ENCODE results near the gene ABCB8. TPM values are rescaled to one million over a fixed set of nuclear protein-coding genes. Genes with fewer than 3 reads are reported as not detected.

ABCB8 gene
- total and polyA plus RNA-seq, 2 experiments from 2014 or later, result 29.6 to 31.6 TPM

DNA sequence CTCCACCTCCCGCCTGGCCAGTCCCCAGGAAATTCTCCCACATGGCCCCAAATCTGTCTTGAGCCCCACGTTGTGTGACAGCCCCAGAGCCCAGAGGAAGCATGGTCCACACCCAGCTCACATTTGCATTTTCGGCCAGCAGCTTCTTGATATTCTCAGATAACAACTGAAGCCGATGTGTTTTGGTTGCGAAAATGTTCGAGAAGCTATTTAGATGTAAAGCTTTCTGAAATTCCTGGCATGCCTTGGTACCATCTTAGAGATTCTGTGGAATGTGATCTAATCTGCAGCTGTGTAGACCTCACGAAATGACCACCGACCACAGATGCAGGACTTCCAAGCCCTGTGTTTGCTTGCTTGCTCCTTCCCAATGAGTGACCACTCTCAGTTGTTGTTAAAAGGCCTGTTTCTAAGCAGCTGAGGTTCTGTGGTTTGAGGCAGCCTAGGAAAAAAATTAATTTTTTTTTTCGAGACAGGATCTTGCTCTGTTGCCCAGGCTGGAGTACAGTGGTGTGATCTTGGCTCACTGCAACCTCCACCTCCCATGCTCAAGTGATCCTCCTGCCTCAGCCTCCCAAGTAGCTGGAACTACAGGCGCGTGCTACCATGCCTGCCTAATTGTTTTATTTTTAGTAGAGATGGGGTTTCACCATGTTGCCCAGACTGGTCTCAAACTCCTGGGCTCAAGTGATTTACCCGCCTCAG, 40.0 kb downstream of the ABCB8 start:
- no peaks in the 10 kb centered on the region; the same call in 1 of the 2 replicates for H4K20me1 ChIP-seq (ENCODE audit: insufficient read depth)
- no peaks in the 10 kb centered on the region for H3K9me2 ChIP-seq (ENCODE audit: insufficient read depth)
- no peak overlapping the region for H3K4me3 ChIP-seq
- peaks cover 8% of the 10 kb centered on the region; the same call in 1 of the 2 replicates for H3K36me3 ChIP-seq (ENCODE audit: low read depth)
- no peaks in the 10 kb centered on the region for H3K27me3 ChIP-seq (replicated peaks; ENCODE audit: insufficient read depth)
- TF ChIP-seq EZH2phosphoT487 (IDR thresholded peaks at IDR 0.05; ENCODE audit: insufficient read depth, low read depth) (no peak), EZH2 (IDR thresholded peaks at IDR 0.05; ENCODE audit: insufficient read depth, poor library complexity, severe bottlenecking) (no peak)
- H3K9me3 ChIP-seq (ENCODE audit: low read depth), result no peaks in the 10 kb centered on the region
- no peak for DNase-seq
- no peak overlapping the region for H3K4me2 ChIP-seq (ENCODE audit: unreplicated experiment)
- 80 to 82% methylated on average over 12 of the region's 12 CpGs for WGBS, 2 experiments (ENCODE audit: low coverage in 1 of 2, low lambda C conversion rate in 2 of 2, missing lambda C conversion rate in 2 of 2)
- H3K27ac ChIP-seq, result no peak overlapping the region
- no peaks in the 10 kb centered on the region for H3F3A ChIP-seq (ENCODE audit: insufficient read depth)
- H2AFZ ChIP-seq, result no peak overlapping the region
- in situ Hi-C loops (cut with MboI), result no loop called here
- peaks cover 24% of the 10 kb centered on the region for H3K79me2 ChIP-seq (ENCODE audit: insufficient read depth)
- peaks cover 6% of the 10 kb centered on the region for H3K4me1 ChIP-seq (ENCODE audit: insufficient read depth)
- H3K9ac ChIP-seq, result no peak overlapping the region

DNA sequence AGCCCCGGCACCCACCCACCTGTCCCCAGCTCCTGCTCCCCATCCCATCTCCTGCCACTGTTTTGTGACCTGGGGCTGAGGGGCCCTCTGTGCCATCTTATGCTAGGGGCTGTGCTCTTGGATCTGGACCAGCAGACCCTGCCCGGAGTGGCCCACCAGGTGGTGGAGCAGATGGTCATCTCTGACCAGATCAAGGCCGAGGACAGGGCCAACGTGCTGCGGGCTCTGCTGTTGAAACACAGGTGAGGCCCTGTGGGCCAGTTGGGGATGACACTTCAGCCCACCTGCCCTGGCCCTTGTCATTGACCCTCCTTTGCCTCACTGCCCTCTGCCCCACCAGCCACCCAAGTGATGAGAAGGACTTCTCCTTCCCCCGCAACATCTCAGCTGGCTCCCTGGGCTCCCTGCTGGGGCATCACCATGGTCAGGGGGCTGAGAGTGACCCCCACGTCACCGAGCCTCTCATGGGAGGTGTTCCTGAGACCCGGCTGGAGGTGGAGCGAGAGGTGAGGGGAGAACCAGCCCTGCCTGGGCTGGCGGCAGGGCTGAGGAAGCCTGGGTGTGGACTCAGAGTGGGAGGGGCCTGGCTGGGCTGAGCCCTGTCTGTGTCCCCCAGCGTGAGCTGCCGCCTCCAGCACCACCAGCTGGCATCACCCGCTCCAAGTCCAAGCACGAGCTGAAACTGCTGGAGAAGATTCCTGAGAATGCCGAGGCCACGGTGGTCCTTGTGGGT, 41.8 kb downstream of the ABCB8 start:
- Histone ChIP-seq H3K4me2 (ENCODE audit: unreplicated experiment) (no peak overlapping the region), H3K9ac (no peak overlapping the region), H2AFZ (no peak overlapping the region), H3K79me2 (ENCODE audit: insufficient read depth) (peaks cover 8% of the 10 kb centered on the region), H4K20me1 (ENCODE audit: insufficient read depth) (no peaks in the 10 kb centered on the region), H3K4me1 (ENCODE audit: insufficient read depth) (no peaks in the 10 kb centered on the region), H3K9me3 (ENCODE audit: low read depth) (no peaks in the 10 kb centered on the region), H3K36me3 (ENCODE audit: low read depth) (peaks cover 8% of the 10 kb centered on the region; the same call in 1 of the 2 replicates), H3K4me3 (no peak overlapping the region), H3K27me3 (replicated peaks; ENCODE audit: insufficient read depth) (no peaks in the 10 kb centered on the region), H3K9me2 (ENCODE audit: insufficient read depth) (no peaks in the 10 kb centered on the region), H3F3A (ENCODE audit: insufficient read depth) (no peaks in the 10 kb centered on the region), H3K27ac (no peak overlapping the region)
- in situ Hi-C loops (cut with MboI), result no loop called here
- TF ChIP-seq EZH2 (IDR thresholded peaks at IDR 0.05; ENCODE audit: insufficient read depth, poor library complexity, severe bottlenecking) (no peak), EZH2phosphoT487 (IDR thresholded peaks at IDR 0.05; ENCODE audit: insufficient read depth, low read depth) (no peak)
- DNase-seq, result no peak
- WGBS, 2 experiments (ENCODE audit: low coverage in 1 of 2, low lambda C conversion rate in 2 of 2, missing lambda C conversion rate in 2 of 2), result 78 to 79% methylated on average over 15 to 17 of the region's 17 CpGs

DNA sequence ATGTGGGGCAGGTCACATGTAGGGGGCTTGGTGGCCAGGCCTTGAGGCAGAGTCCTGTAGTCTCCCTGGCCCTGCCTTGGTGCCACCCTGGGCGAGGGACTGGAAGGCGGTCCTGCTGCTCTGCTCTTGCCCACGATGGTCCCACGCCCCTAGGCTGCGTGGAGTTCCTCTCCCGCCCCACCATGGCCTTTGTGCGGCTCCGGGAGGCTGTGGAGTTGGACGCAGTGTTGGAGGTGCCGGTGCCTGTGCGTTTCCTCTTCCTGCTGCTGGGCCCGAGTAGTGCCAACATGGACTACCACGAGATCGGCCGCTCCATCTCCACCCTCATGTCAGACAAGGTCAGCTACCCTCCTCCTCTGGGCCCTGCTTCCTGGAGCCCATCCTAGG, 42.3 kb downstream of the ABCB8 start:
- H3F3A ChIP-seq (ENCODE audit: insufficient read depth), result no peaks in the 10 kb centered on the region
- H4K20me1 ChIP-seq (ENCODE audit: insufficient read depth), result no peaks in the 10 kb centered on the region
- in situ Hi-C loops (cut with MboI), result no loop called here
- H3K4me2 ChIP-seq (ENCODE audit: unreplicated experiment), result no peak overlapping the region
- H3K9ac ChIP-seq, result no peak overlapping the region
- H2AFZ ChIP-seq, result no peak overlapping the region
- 91 to 94% methylated on average over 10 to 15 of the region's 15 CpGs for WGBS, 2 experiments (ENCODE audit: low coverage in 1 of 2, low lambda C conversion rate in 2 of 2, missing lambda C conversion rate in 2 of 2)
- no peak overlapping the region for H3K4me3 ChIP-seq
- peaks cover 2% of the 10 kb centered on the region; the same call in 1 of the 2 replicates for H3K79me2 ChIP-seq (ENCODE audit: insufficient read depth)
- no peak overlapping the region for H3K27ac ChIP-seq
- H3K9me3 ChIP-seq (ENCODE audit: low read depth), result no peaks in the 10 kb centered on the region
- H3K9me2 ChIP-seq (ENCODE audit: insufficient read depth), result no peaks in the 10 kb centered on the region
- H3K27me3 ChIP-seq (replicated peaks; ENCODE audit: insufficient read depth), result no peaks in the 10 kb centered on the region
- no peaks in the 10 kb centered on the region for H3K4me1 ChIP-seq (ENCODE audit: insufficient read depth)
- no peak for DNase-seq
- peaks cover 8% of the 10 kb centered on the region; the same call in 1 of the 2 replicates for H3K36me3 ChIP-seq (ENCODE audit: low read depth)
- TF ChIP-seq EZH2phosphoT487 (IDR thresholded peaks at IDR 0.05; ENCODE audit: insufficient read depth, low read depth) (no peak), EZH2 (IDR thresholded peaks at IDR 0.05; ENCODE audit: insufficient read depth, poor library complexity, severe bottlenecking) (no peak)

DNA sequence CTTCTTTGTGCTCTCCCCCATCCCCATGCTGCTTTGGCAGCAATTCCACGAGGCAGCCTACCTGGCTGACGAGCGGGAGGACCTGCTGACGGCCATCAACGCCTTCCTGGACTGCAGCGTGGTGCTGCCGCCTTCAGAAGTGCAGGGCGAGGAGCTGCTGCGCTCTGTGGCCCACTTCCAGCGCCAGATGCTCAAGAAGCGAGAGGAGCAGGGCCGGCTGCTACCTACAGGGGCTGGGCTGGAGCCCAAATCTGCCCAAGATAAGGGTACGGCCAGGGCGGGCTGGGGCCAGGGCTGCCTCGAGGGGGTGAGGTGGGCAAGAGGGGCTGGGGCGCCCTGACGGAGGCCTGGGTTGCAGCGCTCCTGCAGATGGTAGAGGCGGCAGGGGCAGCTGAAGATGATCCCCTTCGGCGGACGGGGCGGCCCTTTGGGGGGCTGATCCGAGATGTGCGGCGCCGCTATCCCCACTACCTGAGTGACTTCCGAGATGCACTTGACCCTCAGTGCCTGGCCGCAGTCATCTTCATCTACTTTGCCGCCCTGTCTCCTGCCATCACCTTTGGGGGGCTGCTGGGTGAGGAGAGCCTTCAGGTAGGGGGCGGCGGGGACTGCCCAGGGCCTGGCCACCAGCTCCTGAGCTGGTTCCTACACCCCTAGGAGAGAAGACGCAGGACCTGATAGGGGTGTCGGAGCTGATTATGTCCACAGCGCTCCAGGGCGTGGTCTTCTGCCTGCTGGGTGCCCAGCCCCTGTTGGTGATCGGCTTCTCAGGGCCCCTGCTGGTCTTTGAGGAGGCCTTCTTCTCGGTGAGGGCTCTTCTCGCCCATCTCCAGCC, 43.0 kb downstream of the ABCB8 start:
- Histone ChIP-seq H3K4me1 (ENCODE audit: insufficient read depth) (no peaks in the 10 kb centered on the region), H2AFZ (no peak overlapping the region), H3K4me3 (no peak overlapping the region), H3F3A (ENCODE audit: insufficient read depth) (no peaks in the 10 kb centered on the region), H3K9ac (no peak overlapping the region), H3K9me2 (ENCODE audit: insufficient read depth) (no peaks in the 10 kb centered on the region), H3K27ac (no peak overlapping the region), H3K36me3 (ENCODE audit: low read depth) (peaks cover 8% of the 10 kb centered on the region; the same call in 1 of the 2 replicates), H4K20me1 (ENCODE audit: insufficient read depth) (no peaks in the 10 kb centered on the region), H3K27me3 (replicated peaks; ENCODE audit: insufficient read depth) (no peaks in the 10 kb centered on the region), H3K4me2 (ENCODE audit: unreplicated experiment) (no peak overlapping the region), H3K9me3 (ENCODE audit: low read depth) (no peaks in the 10 kb centered on the region), H3K79me2 (ENCODE audit: insufficient read depth) (no peaks in the 10 kb centered on the region)
- TF ChIP-seq EZH2phosphoT487 (IDR thresholded peaks at IDR 0.05; ENCODE audit: insufficient read depth, low read depth) (no peak), EZH2 (IDR thresholded peaks at IDR 0.05; ENCODE audit: insufficient read depth, poor library complexity, severe bottlenecking) (no peak)
- in situ Hi-C loops (cut with MboI), result no loop called here
- 91 to 94% methylated on average over 24 to 39 of the region's 39 CpGs for WGBS, 2 experiments (ENCODE audit: low coverage in 1 of 2, low lambda C conversion rate in 2 of 2, missing lambda C conversion rate in 2 of 2)
- DNase-seq, result no peak
